Measurements from ENCODE around the gene BTBD18. TPM values are rescaled to one million over a fixed set of nuclear protein-coding genes. Genes with fewer than 3 reads are reported as not detected.
A peak's percentile ranks its signal among the peaks of the same experiment; 100 is the strongest.

Gene BTBD18, protein sequence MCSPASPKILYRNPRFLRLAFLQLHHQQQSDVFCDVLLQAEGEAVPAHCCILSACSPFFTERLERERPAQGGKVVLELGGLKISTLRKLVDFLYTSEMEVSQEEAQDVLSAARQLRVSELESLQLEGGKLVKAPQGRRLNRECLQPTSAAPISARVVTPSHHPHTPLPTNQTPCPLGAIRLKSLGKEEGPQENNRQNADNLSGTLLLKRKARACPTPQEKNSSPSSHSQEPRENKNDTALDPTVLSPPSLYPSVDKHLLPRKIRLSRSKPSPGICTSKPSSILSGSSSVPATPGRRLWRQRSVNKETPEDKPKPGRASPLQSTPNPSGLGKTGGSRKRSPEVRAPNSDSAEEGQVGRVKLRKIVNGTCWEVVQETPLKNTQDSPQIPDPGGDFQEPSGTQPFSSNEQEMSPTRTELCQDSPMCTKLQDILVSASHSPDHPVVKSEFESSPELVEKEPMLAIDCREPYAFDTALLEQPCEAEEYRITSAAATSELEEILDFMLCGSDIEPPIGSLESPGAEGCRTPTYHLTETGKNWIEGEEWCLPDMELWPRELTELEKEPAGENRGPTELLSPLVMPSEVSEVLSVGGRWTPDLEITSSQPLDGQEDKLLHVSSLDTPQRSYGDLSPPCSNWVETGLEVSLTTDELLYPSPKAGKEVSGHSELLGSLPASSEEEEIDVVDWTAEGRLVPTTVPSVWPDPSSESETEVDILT
- not detected in 2 replicates for total RNA-seq (2013; cell fraction: nucleolus; rRNA removed)
- total RNA-seq (2014; rRNA removed) (0.05 TPM in 1 of 2 replicates, not detected in the other), total RNA-seq (2014; rRNA removed; fragmentation: Illumina TruSeq; extraction: Trizol) (not detected in 2 replicates), total RNA-seq (2021) (not detected in 2 replicates), polyA plus RNA-seq (2011; rRNA removed) (not detected in 2 replicates), polyA plus RNA-seq (2014; fragmentation: Illumina TruSeq; extraction: Trizol) (not detected in 2 replicates), polyA plus RNA-seq (2014; fragmentation: Nextera tagmentation; extraction: Ambion mirVana) (under 1 TPM; 0.05 to 0.11 TPM), polyA plus RNA-seq (2014; rRNA removed) (not detected in 2 replicates), polyA plus RNA-seq (2016; fragmentation: Nextera tagmentation; extraction: Ambion mirVana) (under 1 TPM; 0.28 to 0.58 TPM), polyA minus RNA-seq (2011; rRNA and poly(A)+ RNA removed) (not detected in 2 replicates), Bru-seq, nascent RNA (not detected), BruChase-seq, experiment 1, labeled RNA remaining after a 6-hour chase (not detected), BruChase-seq, experiment 2, labeled RNA remaining after a 2-hour chase (not detected)
- 0.16 TPM for polyA plus RNA-seq (2011; ENCODE audit: low read depth)
- polyA plus RNA-seq (2011; cell fraction: cytosol; rRNA removed): not detected in 2 replicates
- polyA plus RNA-seq (2011; cell fraction: nucleus; rRNA removed): not detected in 2 replicates
- polyA plus RNA-seq (2012): 0.21 and 0.26 TPM in 2 replicates
- polyA minus RNA-seq (2011; cell fraction: cytosol; rRNA and poly(A)+ RNA removed): not detected in 2 replicates
- polyA minus RNA-seq (2011; cell fraction: nucleus; rRNA and poly(A)+ RNA removed): not detected in 2 replicates
- long read RNA-seq, experiment 1: 0 reads
- long read RNA-seq, experiment 2: 0 reads

DNA sequence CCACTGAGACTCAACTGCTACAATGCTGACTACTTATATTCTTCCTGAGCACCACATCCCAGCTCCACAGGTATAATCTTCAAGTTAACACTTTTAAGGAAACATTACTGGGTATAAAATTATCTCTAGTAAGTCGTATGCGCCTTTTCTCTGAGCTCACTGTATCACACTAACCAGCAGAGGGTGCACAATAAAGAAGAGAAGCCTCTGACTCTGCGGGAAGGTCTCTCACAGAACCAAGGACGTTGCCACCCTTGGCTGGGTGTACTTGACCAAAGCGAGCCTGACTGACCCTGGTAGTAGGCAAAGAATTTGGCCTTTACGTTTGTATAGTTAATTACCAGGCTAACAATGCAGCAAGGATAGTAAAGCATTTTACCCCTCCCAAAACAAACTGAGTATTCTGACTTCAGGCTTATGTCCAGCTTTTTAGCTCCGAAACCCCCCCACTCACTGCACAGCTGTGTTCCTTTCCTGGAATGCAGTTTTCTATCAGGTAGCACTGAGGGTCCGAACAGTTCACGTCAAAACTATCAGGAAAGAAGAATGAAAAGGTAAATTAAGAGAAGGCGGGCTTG, at the start of gene BTBD18:
BTBD18 (minus strand) TSS at position 144 of the 578 bp plus-strand sequence. CDS start 631 bp downstream, outside the sequence.
- BruUV-seq (replicated peaks): no TSS peak
- no peaks in the 10 kb centered on the region; a peak in 1 of 4 replicates for H3K36me3 ChIP-seq (ENCODE audit: control insufficient read depth in 2 of 2, insufficient read depth in 2 of 2, low read length in 1 of 2)
- in situ Hi-C loops (cut with MboI): no loop called here
- no peak for DNase-seq (ENCODE audit: low read depth, low spot score)
- intact Hi-C loops (cut with micrococcal nuclease; ENCODE audit: unreplicated experiment): loop anchor here (1.0 kb wide), 1 partner anchor 49 kb away; no protein-coding TSS in a partner anchor
- H3K9me3 ChIP-seq (replicated peaks; ENCODE audit: control insufficient read depth, insufficient read depth, low read length): no peaks in the 10 kb centered on the region; the same call in 2 of the 3 replicates
- no peaks in the 10 kb centered on the region for H3K79me2 ChIP-seq (ENCODE audit: control insufficient read depth, insufficient read depth, low read length)
- 67% methylated on average over 10 of the region's 10 CpGs for WGBS (ENCODE audit: insufficient coverage, insufficient replicate concordance, low lambda C conversion rate, missing lambda C conversion rate)
- peak; percentile 93 for ATAC-seq
- FAIRE-seq: peak; percentile 52
- RAD21 ChIA-PET (ENCODE audit: unreplicated experiment): interaction anchor here (1.0 to 3.2 kb wide), 6 partner anchors 9 to 761 kb away, joined by 3 to 69 read pairs (median 6); partner anchors contain the start of gene CTNND1
- no peaks in the 10 kb centered on the region for H3K4me1 ChIP-seq (ENCODE audit: control insufficient read depth, insufficient read depth, low read length)
- CTCF ChIA-PET: interaction anchor here (0.7 to 12.2 kb wide), 17 partner anchors 10 to 878 kb away, joined by 3 to 227 read pairs (median 5); partner anchors contain the start of genes CTNND1, MED19 and SELENOH
- no peaks in the 10 kb centered on the region for H4K20me1 ChIP-seq (ENCODE audit: control insufficient read depth, insufficient read depth)
- H3K9ac ChIP-seq (ENCODE audit: control insufficient read depth, insufficient read depth, low read length): no peak within 1 kb of the TSS
- H3K4me2 ChIP-seq (ENCODE audit: control insufficient read depth, insufficient read depth): no peak within 1 kb of the TSS
- POLR2A ChIA-PET: interaction anchor here (0.7 to 1.4 kb wide), 4 partner anchors 10 to 767 kb away, joined by 3 to 6 read pairs (median 4); partner anchors contain the start of gene CTNND1
- H3K27ac ChIP-seq (ENCODE audit: control insufficient read depth, insufficient read depth): no peak within 1 kb of the TSS
- H3K4me3 ChIP-seq: no peak within 1 kb of the TSS
- SMC1A ChIA-PET (ENCODE audit: uncharacterized antibody, unreplicated experiment): interaction anchor here (0.5 to 3.3 kb wide), 18 partner anchors 9 to 774 kb away, joined by 3 to 58 read pairs (median 4); partner anchors contain the start of genes CTNND1 and SELENOH
- H2AFZ ChIP-seq (ENCODE audit: control insufficient read depth, low read depth, low read length): no peak within 1 kb of the TSS
- no peaks in the 10 kb centered on the region for H3K27me3 ChIP-seq (replicated peaks in 1 of 2; ENCODE audit: control insufficient read depth in 2 of 2, insufficient read depth in 2 of 2, low read length in 1 of 2)
- no peak for TF ChIP-seq MEF2B (IDR thresholded peaks at IDR 0.05; ENCODE audit: partially characterized antibody, poor library complexity, severe bottlenecking)
- TF ChIP-seq RAD21 (IDR thresholded peaks at IDR 0.05; ENCODE audit: insufficient read depth, low read depth, low read length): peak; percentile 63
- TF ChIP-seq, protein P1, sequence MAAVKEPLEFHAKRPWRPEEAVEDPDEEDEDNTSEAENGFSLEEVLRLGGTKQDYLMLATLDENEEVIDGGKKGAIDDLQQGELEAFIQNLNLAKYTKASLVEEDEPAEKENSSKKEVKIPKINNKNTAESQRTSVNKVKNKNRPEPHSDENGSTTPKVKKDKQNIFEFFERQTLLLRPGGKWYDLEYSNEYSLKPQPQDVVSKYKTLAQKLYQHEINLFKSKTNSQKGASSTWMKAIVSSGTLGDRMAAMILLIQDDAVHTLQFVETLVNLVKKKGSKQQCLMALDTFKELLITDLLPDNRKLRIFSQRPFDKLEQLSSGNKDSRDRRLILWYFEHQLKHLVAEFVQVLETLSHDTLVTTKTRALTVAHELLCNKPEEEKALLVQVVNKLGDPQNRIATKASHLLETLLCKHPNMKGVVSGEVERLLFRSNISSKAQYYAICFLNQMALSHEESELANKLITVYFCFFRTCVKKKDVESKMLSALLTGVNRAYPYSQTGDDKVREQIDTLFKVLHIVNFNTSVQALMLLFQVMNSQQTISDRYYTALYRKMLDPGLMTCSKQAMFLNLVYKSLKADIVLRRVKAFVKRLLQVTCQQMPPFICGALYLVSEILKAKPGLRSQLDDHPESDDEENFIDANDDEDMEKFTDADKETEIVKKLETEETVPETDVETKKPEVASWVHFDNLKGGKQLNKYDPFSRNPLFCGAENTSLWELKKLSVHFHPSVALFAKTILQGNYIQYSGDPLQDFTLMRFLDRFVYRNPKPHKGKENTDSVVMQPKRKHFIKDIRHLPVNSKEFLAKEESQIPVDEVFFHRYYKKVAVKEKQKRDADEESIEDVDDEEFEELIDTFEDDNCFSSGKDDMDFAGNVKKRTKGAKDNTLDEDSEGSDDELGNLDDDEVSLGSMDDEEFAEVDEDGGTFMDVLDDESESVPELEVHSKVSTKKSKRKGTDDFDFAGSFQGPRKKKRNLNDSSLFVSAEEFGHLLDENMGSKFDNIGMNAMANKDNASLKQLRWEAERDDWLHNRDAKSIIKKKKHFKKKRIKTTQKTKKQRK (IDR thresholded peaks at IDR 0.05; ENCODE audit: low read depth, low read length): no peak
- TF ChIP-seq DPF2 (IDR thresholded peaks at IDR 0.05): no peak
- peak; percentile 78; the same call in 1 of the 2 replicates for TF ChIP-seq SMC3 (IDR thresholded peaks at IDR 0.05; ENCODE audit: borderline replicate concordance, low read length)
- no peak for TF ChIP-seq LARP7 (IDR thresholded peaks at IDR 0.05)
- TF ChIP-seq PAX8 (IDR thresholded peaks at IDR 0.05): no peak
- no peak for TF ChIP-seq FOXM1 (IDR thresholded peaks at IDR 0.05; ENCODE audit: low read depth, low read length)
- TF ChIP-seq MXI1 (IDR thresholded peaks at IDR 0.05; ENCODE audit: low read depth, low read length): 0 out of 2 replicates have a peak, but pooled peaks have one; percentile 17
- no peak for TF ChIP-seq EP300 (IDR thresholded peaks at IDR 0.05; ENCODE audit: borderline replicate concordance in 1 of 2, control insufficient read depth in 1 of 2, low read depth in 2 of 2, low read length in 2 of 2)
- TF ChIP-seq, protein P2, sequence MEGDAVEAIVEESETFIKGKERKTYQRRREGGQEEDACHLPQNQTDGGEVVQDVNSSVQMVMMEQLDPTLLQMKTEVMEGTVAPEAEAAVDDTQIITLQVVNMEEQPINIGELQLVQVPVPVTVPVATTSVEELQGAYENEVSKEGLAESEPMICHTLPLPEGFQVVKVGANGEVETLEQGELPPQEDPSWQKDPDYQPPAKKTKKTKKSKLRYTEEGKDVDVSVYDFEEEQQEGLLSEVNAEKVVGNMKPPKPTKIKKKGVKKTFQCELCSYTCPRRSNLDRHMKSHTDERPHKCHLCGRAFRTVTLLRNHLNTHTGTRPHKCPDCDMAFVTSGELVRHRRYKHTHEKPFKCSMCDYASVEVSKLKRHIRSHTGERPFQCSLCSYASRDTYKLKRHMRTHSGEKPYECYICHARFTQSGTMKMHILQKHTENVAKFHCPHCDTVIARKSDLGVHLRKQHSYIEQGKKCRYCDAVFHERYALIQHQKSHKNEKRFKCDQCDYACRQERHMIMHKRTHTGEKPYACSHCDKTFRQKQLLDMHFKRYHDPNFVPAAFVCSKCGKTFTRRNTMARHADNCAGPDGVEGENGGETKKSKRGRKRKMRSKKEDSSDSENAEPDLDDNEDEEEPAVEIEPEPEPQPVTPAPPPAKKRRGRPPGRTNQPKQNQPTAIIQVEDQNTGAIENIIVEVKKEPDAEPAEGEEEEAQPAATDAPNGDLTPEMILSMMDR (IDR thresholded peaks at IDR 0.05 in 2 of 3, conservative IDR thresholded peaks at IDR 0.05 in 1 of 3; ENCODE audit: control insufficient read depth in 2 of 3, extremely low read depth in 1 of 3, insufficient read depth in 1 of 3, low read depth in 3 of 3, low read length in 3 of 3): peak; percentile 38 to 50 (median 50); a peak in 5 of 6 replicates
